NK-92 (cell line): ENCODE data around the gene RSAD2.

Experiments
- DNase-seq: peaks from one replicate; lab custom pipeline; 2025; ENCODE audit not compliant: unreplicated experiment; lab: John Stamatoyannopoulos, UW

RSAD2 gene

GRCh38 chr2:6864231-6864754 lies 13.3 kb upstream of the RSAD2 start:
- no peak for DNase-seq

GRCh38 chr2:6864923-6865345 lies 12.6 kb upstream of the RSAD2 start:
- DNase-seq, result no peak

GRCh38 chr2:6865346-6866274 lies 12.0 kb upstream of the RSAD2 start, which contains the start of gene CMPK2:
TSS of gene CMPK2 (minus strand) at chr2:6865907. CDS start at chr2:6865696, 211 bp downstream.
- DNase-seq, result no peak

- DNase-seq, result no peak
These were observed 11.3 kb upstream of the RSAD2 start for GRCh38 chr2:6866275-6866671.

GRCh38 chr2:6866982-6867381 lies 10.6 kb upstream of the RSAD2 start:
- no peak for DNase-seq

- DNase-seq, result no peak
These were observed 5.2 kb upstream of the RSAD2 start for GRCh38 chr2:6872394-6872793.

GRCh38 chr2:6874032-6874431 lies 3.5 kb upstream of the RSAD2 start:
- DNase-seq, result no peak

GRCh38 chr2:6876309-6876708 lies 1.3 kb upstream of the RSAD2 start:
- no peak for DNase-seq

- DNase-seq, result no peak
These were observed 972 bp downstream of the RSAD2 start for GRCh38 chr2:6878549-6878948.

GRCh38 chr2:6879011-6879410 lies 1.4 kb downstream of the RSAD2 start:
- no peak for DNase-seq

GRCh38 chr2:6880200-6880733 lies 2.7 kb downstream of the RSAD2 start:
- no peak for DNase-seq

- no peak for DNase-seq
These were observed 3.5 kb downstream of the RSAD2 start for GRCh38 chr2:6881046-6881445.

- DNase-seq, result no peak
These were observed 3.9 kb downstream of the RSAD2 start for GRCh38 chr2:6881516-6881915.

GRCh38 chr2:6883448-6884122 lies 6.0 kb downstream of the RSAD2 start:
- no peak for DNase-seq

GRCh38 chr2:6885551-6885950 lies 8.0 kb downstream of the RSAD2 start:
- DNase-seq, result no peak

GRCh38 chr2:6885968-6886367 lies 8.4 kb downstream of the RSAD2 start:
- no peak for DNase-seq

GRCh38 chr2:6887751-6888192 lies 10.2 kb downstream of the RSAD2 start:
- no peak for DNase-seq

- DNase-seq, result no peak
These were observed 11.1 kb downstream of the RSAD2 start for GRCh38 chr2:6888724-6889123.

- DNase-seq, result no peak
These were observed 16.4 kb downstream of the RSAD2 start for GRCh38 chr2:6893876-6894482.

GRCh38 chr2:6896930-6897759 lies 19.6 kb downstream of the RSAD2 start:
- DNase-seq, result no peak
